GM19467 (cell line): ENCODE data around the gene SULT2B1.
"Not testable (repeated sequence)": the region's sequence is repeated elsewhere in the genome, so short reads cannot be mapped to it uniquely, and the experiment has no call there.

Source experiments
- ATAC-seq: cut with Tn5 transposase; IDR thresholded peaks from one replicate; pipeline ENCODE4 v1.9.1; 2021; ENCODE audit warnings: mild to moderate bottlenecking, moderate library complexity; ENCODE audit not compliant: unreplicated experiment

The SULT2B1 gene

DNA sequence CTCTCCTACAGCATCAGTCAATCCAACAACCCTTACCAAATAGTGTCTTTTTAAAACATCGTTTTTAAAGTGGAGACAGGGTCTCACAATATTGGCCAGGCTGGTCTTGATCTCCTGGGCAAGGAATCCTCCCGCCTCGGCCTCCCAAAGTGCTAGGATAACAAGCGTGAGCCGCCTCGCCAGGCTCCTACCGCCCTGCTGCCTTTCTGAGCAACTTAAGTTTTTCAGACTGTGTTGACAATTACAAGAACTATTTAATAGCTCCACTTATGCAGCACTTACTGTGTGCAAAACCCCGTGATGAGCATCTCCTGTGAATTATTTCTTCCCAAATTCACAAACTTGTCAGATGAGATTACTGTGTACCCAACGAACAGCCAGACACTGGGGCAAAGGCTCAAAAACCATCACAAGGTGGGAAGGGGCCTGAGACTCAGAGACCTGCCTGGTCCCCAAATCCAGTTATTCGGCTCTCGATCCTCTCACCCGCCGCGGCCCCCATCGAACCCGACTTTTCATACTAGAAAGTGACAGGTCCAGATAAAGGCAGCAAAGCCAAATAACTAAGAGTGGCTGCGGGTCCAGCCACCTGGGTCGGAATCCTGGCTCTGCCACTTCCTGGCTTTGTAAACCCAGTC lies 66.4 kb downstream of the SULT2B1 start:
- ATAC-seq: no peak

DNA sequence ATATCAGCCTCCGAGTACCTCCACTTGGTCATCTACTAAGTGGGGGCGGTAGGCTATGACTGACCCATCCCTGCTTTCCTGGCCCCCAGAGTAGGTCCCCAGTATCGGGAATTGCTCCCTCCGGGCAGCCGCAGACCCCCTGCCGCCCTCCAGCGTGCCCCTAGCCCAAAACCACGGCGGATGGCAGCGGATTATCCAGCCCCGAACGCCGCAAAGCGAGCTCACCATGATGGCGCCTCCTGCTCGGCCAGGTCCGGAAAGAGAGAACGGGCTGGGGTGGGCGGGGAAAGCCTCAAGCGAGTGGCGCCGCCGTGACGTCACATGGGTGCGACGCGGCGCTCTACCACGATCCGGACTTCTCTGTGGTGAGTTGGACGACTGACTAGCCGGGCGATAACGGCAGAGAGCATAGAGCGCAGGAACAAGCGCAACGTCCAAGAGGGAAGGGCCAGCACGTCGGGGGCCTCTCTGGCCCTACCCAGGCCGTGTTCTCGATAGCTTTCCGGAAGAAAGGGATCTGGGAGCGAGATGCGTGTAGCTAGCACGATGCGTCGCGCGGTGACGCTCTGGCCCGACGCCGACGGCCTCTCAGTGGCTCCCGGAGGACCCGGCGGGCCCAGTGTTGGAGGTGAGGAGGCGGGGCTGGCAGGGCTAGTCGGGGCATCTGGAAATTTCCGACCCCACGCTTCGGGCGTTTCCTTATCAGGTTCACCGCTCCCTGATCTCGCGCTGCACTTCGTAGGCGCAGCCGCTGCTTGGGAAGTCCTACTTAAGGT lies 67.1 kb downstream of the SULT2B1 start, which contains the start of the genes RPL18 and SPHK2:
TSS of gene RPL18 (minus strand) at position 263 of the 776 bp plus-strand sequence. CDS start at position 228, 35 bp downstream.
TSS of gene SPHK2 (plus strand) at position 591 of the 776 bp plus-strand sequence. CDS start 1,009 bp downstream, outside the sequence.
- ATAC-seq: peak; percentile 71

DNA sequence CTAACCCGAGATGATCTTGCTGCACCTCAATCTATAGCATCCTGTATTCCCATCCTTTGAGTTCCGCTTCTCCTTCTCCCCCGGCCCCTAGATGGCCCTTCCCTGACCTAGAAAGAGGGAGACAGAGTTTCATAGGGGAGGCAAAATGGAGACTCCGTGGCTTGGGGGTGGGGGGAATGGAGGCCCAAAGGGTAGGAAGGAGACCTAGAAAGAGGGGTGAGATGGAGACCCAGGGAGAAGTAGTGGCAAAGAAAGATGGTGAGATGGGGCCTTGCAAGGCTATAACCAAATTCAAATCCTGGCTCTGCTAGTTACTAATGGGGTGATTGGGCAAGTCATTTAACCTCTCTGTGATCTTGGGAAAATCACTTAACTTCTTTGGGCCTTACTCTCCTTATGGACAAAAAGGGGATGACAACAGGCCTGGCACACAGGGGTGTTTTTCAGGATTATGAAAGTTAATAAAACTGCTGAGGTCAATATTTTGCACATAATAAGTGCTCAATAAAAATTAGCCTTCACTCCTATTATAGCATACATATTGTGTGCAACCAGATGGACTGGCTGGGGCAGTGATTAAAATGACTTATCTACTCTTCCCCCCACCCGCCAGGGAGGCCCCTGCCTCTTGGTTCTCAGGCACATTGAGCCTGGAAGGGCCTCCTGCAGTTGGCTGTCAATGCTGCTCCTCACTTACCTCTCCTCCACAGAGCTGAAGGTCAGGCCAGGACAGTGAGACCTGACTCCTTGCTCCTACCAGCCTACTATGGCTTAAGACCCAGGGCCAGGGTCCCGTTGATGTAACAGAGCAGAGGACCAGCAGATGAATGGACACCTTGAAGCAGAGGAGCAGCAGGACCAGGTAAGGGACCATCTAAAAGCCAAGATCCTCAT lies 68.0 kb downstream of the SULT2B1 start:
- no peak for ATAC-seq

DNA sequence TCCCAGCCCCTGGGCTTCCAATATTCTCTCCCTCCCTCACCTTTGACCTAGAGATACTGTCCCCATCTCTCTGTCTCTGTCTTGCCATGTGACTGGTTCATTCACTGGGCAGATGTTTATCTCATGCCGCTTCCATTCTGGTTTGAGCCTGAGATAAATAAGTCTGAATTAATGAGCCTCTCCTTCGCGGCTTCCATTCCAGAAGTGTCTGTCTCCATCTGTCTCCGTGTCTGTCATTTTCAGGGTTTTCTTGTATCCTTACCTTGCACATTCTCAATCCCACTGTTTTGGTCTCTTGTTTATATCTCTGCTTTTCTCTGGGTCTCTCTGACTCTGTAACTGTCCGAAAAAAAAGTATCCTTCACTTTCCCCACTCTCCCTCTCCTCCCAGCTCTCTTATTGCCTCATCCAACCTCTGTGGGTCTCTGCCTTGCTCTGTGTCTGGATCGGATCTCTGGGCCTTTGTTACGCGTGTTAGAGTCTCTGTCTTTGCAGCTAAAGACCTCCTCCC lies 71.6 kb downstream of the SULT2B1 start:
- no peak for ATAC-seq

DNA sequence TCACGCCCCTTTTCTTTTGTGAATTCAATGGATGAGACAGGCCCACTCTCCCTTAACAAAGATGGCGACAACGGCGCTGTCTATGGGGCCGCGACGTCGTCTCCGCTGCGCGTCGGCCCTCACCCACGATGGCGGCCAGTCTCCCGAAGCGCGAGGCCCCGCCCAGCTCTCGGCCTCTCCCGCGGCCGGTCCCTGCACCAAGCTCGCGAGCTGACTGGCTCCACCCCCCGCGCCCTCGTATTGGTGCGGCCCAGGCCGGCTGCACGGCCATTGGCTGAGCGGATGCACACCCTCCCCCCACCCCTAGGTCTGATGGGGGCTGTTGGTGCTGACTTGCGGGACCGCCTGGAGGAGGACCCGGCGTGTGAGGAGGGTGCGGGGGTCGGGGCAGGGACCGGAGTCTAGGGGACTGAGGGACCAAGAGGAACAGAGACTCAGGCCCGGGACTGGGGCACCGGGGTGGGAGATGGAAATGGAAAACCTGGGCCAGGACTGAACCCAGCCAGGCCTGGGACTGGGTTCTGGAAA lies 72.2 kb downstream of the SULT2B1 start:
- peak; percentile 54 for ATAC-seq

DNA sequence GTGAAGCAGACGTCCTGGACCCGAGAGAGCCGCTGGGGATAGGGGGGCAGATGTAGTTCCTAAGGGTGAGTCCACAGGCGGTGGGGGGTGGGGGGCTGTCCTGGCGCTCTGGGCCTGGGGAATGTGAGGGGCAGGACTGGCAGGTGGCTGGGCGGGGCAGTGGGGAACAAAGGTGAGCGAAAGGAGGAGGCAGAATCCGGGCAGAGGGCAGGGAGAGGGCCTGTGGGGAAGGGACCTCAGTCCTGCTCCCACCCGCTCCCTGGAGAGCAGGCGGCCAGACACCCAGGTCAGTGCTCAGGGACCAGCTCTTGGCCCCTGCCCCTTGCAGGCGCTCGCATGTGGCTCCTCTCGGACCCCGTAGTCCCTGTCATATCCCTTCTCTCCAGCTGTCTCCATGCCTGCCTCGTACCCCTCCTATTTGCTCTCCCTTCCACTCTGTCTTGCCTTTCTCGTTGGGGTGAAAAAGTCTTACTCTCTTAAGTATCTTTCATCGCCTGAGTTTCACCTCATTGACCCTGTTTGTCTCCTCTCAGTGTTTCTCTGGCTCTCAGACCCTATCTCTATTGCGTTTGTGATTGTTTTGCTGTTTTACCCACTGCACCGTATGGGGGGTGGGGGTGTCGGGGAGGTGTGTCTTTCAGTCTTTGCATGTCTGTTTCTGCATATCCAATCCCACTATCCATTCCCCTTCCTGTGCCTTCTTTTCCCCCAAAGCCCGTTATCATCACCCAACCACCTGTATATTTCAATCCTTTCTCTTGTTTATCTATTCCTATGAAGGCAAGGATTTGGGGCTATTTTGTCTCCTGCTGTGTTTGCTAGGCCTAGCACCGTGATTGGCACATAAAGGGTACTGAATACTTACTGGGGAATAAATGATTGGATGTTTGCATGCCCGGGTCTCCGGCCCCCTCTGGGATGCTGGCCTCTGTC lies 73.1 kb downstream of the SULT2B1 start:
- ATAC-seq: no peak

DNA sequence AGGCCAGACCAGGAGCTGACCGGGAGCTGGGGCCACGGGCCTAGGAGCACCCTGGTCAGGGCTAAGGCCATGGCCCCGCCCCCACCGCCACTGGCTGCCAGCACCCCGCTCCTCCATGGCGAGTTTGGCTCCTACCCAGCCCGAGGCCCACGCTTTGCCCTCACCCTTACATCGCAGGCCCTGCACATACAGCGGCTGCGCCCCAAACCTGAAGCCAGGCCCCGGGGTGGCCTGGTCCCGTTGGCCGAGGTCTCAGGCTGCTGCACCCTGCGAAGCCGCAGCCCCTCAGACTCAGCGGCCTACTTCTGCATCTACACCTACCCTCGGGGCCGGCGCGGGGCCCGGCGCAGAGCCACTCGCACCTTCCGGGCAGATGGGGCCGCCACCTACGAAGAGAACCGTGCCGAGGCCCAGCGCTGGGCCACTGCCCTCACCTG lies 73.9 kb downstream of the SULT2B1 start:
- ATAC-seq: no peak

DNA sequence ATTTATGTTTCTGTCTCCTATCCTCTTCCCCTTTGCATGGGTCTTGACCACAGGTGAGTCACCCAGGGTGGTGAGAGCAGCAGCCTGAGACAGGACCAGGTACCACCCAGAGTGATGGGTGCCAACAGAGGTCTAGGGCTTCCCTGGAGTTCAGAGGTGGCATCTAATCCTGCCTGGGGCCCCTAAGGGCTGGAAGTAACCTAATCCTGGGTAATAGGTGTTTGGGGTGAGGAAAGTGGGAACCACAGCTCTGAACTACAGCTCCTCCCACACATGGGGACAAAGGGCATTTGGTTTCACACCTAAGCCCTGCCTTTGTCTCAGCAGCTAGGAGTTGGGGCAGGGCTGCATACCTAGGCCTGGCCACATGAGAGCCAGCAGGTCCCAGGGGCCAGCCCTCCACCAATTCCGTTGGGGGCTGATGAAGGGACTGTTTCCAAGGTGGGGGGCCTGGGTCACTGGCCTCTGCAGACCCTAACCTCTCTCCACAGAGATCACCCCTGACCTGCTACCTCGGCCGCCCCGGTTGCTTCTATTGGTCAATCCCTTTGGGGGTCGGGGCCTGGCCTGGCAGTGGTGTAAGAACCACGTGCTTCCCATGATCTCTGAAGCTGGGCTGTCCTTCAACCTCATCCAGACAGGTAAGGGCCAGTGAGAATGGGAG lies 75.4 kb downstream of the SULT2B1 start:
- no peak for ATAC-seq

DNA sequence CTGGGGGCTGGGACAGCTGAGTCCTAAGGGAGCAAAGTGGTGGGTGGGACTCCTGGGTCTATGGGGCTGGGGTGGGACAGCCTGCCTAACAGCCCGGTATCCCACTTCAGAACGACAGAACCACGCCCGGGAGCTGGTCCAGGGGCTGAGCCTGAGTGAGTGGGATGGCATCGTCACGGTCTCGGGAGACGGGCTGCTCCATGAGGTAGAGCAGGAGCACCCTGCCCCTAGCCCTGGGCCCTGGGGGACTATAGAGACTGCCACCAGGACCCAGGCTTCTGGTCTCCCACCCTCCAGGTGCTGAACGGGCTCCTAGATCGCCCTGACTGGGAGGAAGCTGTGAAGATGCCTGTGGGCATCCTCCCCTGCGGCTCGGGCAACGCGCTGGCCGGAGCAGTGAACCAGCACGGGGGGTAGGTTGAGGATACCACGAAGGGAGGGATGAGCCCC lies 75.9 kb downstream of the SULT2B1 start:
- ATAC-seq: no peak

DNA sequence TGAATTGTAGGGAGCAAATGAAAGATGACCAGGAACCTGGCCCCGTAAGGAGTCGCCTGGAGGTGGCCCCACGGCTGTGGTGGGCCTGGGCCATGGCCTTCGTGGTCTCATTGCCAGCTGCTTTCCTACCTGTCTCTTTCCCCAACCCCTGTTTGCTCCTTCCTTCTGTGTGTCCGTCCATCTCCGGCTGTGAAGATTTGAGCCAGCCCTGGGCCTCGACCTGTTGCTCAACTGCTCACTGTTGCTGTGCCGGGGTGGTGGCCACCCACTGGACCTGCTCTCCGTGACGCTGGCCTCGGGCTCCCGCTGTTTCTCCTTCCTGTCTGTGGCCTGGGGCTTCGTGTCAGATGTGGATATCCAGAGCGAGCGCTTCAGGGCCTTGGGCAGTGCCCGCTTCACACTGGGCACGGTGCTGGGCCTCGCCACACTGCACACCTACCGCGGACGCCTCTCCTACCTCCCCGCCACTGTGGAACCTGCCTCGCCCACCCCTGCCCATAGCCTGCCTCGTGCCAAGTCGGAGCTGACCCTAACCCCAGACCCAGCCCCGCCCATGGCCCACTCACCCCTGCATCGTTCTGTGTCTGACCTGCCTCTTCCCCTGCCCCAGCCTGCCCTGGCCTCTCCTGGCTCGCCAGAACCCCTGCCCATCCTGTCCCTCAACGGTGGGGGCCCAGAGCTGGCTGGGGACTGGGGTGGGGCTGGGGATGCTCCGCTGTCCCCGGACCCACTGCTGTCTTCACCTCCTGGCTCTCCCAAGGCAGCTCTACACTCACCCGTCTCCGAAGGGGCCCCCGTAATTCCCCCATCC lies 76.7 kb downstream of the SULT2B1 start:
- ATAC-seq: no peak

DNA sequence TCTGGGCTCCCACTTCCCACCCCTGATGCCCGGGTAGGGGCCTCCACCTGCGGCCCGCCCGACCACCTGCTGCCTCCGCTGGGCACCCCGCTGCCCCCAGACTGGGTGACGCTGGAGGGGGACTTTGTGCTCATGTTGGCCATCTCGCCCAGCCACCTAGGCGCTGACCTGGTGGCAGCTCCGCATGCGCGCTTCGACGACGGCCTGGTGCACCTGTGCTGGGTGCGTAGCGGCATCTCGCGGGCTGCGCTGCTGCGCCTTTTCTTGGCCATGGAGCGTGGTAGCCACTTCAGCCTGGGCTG lies 77.3 kb downstream of the SULT2B1 start:
- ATAC-seq: no peak

DNA sequence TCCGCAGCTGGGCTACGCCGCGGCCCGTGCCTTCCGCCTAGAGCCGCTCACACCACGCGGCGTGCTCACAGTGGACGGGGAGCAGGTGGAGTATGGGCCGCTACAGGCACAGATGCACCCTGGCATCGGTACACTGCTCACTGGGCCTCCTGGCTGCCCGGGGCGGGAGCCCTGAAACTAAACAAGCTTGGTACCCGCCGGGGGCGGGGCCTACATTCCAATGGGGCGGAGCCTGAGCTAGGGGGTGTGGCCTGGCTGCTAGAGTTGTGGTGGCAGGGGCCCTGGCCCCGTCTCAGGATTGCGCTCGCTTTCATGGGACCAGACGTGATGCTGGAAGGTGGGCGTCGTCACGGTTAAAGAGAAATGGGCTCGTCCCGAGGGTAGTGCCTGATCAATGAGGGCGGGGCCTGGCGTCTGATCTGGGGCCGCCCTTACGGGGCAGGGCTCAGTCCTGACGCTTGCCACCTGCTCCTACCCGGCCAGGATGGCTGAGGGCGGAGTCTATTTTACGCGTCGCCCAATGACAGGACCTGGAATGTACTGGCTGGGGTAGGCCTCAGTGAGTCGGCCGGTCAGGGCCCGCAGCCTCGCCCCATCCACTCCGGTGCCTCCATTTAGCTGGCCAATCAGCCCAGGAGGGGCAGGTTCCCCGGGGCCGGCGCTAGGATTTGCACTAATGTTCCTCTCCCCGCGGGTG lies 77.8 kb downstream of the SULT2B1 start:
- no peak for ATAC-seq

DNA sequence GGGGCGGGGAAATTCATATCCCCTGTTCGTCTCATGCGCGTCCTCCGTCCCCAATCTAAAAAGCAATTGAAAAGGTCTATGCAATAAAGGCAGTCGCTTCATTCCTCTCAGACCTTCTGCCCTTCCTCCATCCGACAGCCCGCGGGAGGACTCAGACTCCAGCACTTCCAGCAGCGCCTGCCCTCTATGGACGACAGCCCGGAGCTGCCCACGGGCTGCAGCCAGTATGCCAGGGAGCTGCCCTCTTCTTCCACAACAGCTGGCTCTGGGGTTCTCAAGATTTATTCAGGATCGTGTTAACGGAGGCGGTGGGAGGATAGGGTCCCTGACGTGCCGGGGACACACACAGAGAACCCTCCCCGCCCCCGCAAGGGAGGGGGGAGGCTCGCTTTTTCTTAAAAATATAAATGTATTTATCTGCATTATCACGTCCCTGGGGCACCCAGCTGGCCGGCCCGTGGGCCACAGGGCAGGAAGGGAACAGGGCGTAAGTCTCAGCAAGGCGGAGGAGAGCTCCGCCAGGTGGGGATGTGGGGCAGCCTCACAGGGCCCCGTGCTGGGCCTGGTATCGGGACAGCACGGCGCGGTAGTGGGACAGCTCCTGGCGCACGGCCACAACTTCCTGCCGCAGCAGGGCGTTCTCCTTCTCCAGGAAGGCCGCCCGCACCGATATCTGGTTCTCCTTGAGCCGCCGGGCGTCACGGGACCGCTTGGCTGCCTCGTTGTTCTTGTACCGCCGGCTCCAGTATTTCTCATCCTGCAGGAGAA lies 78.5 kb downstream of the SULT2B1 start:
- no peak for ATAC-seq

DNA sequence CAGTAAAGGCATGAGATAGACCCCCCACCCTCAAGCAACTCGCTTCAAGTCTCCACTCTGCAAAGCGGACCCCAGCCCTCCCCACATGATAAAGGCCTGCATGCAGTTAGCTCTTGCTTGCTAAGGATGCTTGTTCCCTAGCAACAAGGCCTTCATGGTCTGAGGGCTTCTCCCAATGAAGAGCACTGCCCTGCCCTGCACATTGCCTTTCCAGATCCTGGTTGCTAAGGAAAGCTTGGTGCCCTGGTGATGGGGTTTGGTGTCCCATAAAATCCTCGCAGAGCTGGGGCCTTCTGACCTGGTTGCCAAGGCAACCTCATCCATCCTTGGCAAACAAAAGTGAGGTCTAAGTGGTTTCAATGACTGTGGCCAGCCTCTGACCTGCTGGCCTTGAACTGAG lies 79.3 kb downstream of the SULT2B1 start:
- no peak for ATAC-seq

DNA sequence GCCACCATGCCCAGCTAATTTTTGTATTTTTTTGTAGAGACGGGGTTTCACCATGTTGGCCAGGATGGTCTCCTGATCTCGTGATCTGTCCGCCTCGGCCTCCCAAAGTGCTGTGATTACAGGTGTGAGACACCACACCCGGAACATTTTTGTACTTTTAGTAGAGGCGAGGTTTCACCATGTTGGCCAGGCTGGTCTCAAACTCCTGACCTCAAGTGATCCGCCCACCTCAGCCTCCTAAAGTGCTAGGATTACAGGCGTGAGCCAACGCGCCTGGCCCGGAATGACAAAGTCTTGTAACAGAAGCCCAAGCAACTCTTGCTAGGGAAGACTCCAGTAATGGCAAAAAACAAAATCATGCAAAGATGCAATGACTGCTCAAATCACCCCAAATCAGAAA lies 80.3 kb downstream of the SULT2B1 start:
- ATAC-seq: not testable (repeated sequence)

DNA sequence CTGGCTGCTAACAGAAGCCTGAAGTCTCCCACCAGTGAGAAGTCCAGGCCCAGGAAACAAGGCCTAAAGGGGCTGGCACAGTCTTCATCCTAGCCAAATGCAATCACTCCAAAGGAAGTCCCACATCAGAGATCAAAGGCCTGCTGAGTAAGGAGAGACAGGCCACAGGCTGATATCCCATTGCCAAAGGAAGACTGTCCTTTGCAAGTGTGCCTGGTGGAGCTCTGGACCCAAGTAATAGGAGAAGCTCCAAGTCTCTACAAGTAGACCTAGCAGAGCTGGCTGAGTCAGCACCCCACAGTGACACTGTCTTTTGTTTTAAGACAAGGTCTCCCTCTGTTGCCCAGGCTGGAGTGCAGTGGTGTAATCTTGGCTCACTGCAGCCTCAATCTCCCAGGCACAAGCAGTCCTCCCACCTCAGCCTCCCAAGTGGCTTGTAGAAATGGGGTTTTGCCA lies 80.7 kb downstream of the SULT2B1 start:
- ATAC-seq: no peak
